HG02759 (cell line): Measurements from ENCODE around the gene CA7.

Experiments used
- ATAC-seq: cut with Tn5 transposase; IDR thresholded peaks from one replicate; pipeline ENCODE4 v1.9.1; 2021; ENCODE audit warnings: mild to moderate bottlenecking, moderate library complexity; ENCODE audit not compliant: unreplicated experiment

The CA7 gene

DNA sequence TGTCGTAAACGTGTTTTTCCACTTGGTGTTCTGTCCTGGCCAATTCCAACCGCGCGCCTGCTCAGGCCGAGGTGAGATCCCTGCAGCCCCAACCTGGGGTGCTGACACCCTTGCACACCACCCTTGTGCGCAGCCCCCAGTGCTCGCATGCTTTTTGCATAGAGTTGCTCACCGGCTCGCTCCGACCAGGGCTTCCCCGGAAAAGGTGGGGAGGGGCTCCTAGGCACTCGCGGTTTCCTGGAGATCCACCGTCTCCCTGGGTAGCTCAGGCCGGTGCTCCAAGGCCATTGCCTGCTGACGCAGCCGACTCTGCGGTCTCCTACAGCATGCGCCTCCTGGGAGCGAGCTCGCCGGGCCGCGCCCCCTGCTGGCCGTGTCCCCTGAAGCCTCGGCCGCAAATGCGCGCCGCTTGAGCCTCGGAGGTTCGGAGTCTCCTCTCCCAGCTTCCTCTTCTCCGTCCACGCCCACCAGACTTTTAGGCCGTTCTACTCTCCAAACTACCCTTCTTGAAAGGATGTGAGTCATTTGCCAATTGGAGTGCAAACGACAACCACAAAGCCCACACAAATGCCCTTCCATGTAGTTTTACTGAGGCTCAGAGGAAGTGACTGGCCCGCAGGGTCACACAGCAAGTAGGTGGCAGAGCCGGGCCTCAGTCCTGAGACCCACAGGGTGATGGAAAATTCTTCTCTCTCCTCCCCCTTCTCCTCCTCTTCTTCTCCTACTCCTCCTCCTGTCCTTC, 28.9 kb downstream of the CA7 start:
- peak; percentile 90 for ATAC-seq

DNA sequence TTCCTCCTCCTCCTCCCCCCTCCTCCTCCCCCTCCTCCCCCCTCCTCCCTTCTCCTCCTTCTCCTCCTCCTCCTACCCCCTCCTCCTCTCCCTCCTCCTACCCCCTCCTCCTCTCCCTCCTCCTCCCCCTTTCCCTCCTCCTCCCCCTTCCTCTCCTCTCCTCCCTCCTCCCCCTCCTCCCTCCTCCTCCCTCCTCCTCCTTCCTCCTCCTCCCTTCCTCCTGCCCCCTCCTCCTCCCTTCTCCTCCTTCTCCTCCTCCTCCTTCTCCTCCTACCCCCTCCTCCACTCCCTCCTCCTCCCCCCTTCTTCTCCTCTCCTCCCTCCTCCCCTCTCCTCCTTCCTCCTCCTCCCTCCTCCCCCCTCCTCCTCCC, 29.5 kb downstream of the CA7 start:
- no peak for ATAC-seq

DNA sequence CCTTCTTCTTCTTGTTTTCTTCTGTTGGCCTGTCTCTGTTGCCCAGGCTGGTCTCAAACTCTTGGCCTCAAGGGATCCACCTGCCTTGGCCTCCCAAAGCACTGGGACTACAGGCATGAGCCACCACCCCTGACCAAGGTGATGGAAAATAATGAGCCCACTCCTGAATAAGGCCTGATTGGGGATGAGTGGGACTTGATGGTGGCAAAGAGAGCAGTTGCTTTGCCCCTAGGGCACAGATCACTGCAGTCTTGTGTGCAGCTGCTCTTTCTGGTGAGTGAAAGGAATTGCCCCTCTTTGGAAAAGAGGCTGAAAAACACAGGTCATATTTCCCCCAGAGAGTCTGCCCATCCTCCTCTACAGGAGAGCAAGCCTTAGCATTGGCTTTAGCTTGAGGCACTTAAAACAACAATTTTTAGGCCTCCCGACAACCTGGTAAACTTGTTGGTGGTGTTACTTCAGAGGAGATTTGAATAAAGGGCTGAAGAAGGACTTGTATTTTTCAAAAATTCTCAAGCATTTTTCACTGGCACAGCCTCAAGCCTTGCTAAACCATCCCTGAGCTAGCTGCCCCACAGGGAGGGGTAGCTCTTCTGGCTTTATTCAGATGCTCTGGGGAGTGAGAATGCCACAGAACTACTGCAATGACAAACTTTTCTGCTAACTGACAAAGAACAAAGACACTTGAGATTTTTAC, 30.0 kb downstream of the CA7 start:
- ATAC-seq, result no peak

DNA sequence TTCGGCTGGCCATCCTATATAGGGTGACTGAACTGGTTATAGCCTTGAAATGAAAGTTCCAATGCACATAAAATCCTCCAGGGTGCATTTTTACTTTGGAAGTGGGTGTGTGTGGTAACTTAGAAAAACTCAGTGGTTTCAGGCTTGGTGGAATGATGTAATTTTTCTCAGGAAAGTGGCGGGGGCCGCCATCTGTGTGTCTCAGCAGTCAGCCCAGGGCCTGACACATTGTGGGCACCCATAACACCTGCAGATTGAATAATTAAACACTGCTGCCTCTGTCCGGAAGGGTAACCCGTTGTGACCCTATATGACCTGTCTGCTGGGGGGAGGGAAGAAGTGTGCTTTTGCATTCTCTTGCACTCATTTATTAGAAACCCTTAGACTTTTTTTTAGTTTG, 33.9 kb downstream of the CA7 start:
- ATAC-seq, result no peak

DNA sequence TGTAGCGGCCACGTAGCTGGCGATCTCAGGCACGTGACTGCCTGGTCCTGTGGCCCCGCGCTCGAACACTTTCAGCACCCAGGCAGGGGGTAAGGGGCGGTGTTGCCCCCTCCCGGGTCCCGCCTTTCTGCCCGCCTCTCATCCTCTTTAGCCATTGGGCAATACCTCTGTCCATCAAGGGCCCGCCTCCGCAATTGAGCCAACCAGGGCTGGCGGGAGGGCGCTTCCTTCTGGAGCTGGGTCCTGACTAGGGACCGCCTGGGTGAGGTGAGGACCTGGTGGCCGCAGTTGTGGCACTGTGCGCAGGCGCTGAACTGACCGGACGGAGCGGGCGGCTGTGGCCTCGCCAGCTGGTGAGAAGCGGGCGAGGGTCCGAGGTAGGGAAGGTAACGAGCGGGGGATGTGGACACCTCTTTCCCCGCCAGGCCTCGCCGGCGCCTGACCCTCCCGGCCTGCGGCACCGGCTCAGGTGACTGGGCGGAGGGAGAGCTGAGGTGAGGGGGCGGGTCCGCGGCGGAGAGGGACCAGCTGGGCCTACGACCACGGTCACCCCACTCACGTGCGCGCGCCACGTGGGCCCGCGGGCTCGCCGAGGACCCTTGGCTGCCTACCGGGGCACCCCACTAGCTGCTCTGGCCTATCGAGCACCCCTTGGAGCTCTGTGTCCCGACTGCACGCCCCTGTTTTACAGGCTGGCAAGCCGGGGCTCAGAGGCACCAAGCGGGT, 36.2 kb downstream of the CA7 start, which contains the start of gene PDP2:
Gene PDP2 (plus strand): TSS at position 228 of the 726 bp plus-strand sequence. CDS start 3,770 bp downstream, outside the sequence.
- peak; percentile 96 for ATAC-seq

GRCh38 chr16:66881014-66881417, 36.8 kb downstream of the CA7 start:
- ATAC-seq, result peak; percentile 1

GRCh38 chr16:66881560-66881959, 37.3 kb downstream of the CA7 start:
- no peak for ATAC-seq

DNA sequence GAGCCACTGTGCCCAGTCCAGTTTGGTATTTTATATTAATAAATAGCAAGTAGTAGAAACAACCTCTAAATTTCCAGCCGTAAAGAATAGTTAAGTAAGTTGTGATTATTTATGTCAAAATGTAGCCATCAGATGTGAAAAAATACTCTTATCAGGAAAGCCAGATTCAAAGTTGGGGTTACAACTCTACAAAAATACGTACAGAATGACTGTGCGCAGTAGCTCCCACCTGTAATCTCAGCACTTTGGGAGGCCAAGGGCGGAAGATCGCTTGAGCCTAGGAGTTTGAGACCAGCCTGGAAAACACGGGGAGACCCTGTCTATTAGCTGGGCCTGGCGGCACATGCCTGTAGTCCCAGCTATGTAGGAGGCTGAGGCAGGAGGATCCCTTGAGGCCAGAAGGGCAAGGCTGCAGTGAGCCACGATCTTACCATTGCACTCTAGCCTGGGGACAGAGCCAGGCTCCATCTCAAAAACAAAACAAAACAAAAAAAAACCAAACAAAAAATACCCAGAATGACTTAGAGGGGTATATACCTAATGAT, 37.8 kb downstream of the CA7 start:
- no peak for ATAC-seq

- no peak for ATAC-seq
Observed at GRCh38 chr16:66882702-66883101, 38.5 kb downstream of the CA7 start.

DNA sequence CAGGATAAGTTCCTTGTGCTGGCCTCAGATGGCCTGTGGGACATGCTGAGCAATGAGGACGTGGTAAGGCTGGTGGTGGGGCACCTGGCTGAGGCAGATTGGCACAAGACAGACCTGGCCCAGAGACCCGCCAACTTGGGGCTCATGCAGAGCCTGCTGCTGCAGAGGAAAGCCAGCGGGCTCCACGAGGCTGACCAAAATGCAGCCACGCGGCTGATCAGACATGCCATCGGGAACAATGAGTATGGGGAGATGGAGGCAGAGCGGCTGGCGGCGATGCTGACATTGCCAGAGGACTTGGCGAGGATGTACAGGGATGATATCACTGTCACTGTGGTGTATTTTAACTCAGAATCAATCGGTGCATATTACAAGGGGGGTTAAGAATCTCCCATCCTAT, 41.3 kb downstream of the CA7 start:
- no peak for ATAC-seq

DNA sequence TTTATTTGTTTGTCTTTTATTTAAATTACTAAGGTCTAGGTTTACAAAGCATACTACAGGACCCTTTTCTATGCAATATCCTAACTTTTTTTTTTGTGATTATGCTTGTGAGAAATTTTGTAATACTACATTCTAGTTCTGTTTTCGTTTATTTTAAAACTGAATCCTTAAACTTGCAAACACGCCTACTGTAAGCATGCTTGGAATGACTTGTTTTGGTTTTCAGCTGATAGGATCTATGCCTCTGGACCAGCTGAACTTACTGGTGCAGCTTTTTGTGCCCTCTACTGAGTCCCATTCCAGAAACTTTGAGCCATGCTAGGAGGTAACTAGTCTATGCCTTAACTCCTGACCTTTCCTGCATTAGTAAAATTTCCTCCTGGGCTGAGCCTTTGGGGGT, 42.1 kb downstream of the CA7 start:
- ATAC-seq, result no peak

GRCh38 chr16:66886914-66887313, 42.7 kb downstream of the CA7 start:
- ATAC-seq, result no peak

- no peak for ATAC-seq
Observed at GRCh38 chr16:66888647-66889615, 44.7 kb downstream of the CA7 start.

DNA sequence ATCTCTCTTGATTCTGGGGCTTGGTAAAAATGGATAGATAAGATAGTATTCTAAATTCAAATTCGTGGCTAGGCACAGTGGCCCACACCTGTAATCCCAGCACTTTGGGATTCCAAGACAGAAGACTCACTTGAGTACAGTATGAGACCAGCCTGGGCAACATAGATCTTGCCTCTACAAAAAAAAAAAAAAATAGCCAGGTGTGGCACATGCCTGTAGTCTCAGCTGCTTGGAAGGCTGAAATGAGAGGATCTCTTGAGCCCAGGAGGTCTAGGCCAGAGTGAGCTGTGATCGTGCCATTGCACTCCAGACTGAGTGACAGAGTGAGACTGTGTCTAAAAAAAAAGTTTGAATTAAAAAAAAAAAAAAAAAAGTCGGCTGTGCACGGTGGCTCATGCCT, 45.4 kb downstream of the CA7 start:
- no peak for ATAC-seq

DNA sequence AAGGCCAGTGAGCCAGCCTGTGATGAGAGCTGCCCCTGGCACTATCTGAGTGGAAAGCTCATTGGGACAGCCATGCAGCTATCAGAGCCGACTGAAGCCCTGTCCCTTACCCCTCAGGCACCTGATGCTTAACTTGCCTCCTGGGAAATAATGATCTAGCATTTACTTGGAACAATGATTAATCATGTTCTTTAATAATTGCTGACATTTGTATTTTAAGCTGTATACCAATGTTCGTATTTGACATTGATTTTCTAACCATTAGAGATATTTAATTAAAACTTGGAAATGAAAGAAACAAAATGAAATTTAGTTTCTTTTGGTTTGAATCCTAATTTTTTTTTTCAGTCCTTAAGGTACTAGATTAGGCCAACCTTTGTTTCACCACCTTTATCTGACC, 46.6 kb downstream of the CA7 start:
- no peak for ATAC-seq

DNA sequence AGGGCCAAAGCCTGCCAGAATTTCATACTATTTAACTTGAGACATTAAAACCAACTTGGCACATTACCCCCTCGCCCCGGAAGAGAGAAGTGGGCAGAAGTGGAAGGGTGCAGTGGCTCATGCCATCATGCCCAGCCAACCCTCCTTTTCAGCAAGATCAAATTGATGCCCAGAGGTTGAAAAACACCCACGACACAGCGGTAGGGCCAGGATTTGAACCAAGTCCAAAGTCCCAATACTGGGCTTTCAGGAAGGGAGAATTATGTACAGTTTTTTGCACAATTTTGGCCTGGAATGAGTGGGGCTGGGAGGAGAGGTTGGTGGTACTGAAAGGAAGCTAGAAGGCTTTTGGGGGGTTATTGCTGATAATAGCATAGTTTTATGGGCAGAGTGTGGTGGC, 47.1 kb downstream of the CA7 start:
- no peak for ATAC-seq

GRCh38 chr16:66891797-66892196, 47.6 kb downstream of the CA7 start:
- no peak for ATAC-seq

DNA sequence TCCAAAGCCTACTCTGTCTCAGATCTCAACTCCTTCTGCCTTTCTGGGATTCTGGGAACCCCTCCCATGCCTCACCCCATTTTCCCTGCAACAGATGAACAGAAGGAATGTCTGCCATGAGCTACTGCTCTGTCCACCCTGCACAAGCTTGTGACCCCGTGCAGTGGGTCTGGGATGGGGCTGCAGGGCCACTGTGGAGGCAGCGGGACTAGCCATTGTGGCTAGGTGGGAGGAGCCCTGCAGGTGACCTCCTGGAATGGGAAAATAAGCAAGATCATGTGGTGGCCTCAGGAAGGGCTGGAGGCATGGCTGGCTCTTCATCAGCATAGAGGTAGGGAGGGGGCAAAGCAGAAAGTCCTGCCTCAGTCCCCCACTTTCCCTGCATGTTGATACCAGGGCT, 49.8 kb downstream of the CA7 start:
- no peak for ATAC-seq

DNA sequence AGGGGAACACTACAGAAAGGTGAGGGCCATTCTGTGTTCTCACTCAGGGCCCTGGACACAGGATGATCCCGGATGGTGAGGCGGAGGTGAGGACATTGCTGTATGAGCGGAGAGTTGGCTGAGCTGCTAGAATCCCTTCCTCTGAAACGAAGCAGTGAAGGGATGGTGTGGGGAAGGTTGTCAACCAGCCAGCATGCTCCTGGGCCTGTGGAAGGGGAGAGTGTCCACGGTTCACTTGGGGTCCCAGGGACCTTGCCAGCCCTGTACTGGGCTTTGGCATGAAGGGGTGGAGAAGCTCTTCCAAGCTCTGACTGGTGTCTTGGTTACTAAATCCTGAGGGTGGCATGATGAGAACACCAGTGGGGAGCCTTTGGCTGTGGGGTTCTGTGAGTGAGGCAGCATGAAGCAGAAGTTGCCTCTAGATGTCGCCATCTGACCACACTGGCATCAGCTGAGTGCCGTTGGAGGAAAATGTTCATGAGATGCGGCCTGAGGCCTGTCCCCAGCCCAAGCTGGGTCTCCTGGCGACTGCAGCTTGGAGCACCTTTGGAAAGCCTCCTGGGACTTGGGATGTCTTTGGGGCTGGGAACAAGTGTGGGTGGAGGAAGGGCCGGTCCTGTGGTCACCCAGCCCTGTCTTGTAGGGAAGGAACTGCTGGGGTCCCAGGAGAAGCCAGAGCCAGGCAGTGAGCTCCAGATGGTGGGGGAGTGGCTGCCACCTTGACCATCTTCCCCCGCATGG, 50.9 kb downstream of the CA7 start:
- peak; percentile 53 for ATAC-seq

- no peak for ATAC-seq
Observed at GRCh38 chr16:66895689-66895979, 51.4 kb downstream of the CA7 start.
